Breast epithelium (tissue), 4 donors: ENCODE measurements around the gene SMIM10L2A. TPM values are rescaled to one million over a fixed set of nuclear protein-coding genes. Genes with fewer than 3 reads are reported as not detected.
"Not testable (repeated sequence)": the region's sequence is repeated elsewhere in the genome, so short reads cannot be mapped to it uniquely, and the experiment has no call there.

Experiments
- DNase-seq, 2 donors: peaks; one replicate each; pipeline ENCODE4 v3.0.0-alpha.2; 2019; ENCODE audit warnings: low spot score in 2 of 2
- H3K27ac ChIP-seq, 2 donors: fragments of 200-600 bp; sonication (generic) in 1 of 2; one replicate each; pipeline ENCODE4 v1.5.1; 2016 to 2019; ENCODE audit warnings: mild to moderate bottlenecking in 1 of 2
- H3K27me3 ChIP-seq, 2 donors: fragments of 200-600 bp; sonication (generic) in 1 of 2; one replicate each; pipeline versions ENCODE4 v1.5.1 to v1.6.0; 2017 to 2019; ENCODE audit warnings: control low read depth in 1 of 2, mild to moderate bottlenecking in 1 of 2
- H3K36me3 ChIP-seq: fragments of 200-600 bp; one replicate; pipeline ENCODE4 v1.5.1; 2019
- H3K4me1 ChIP-seq, 2 donors: fragments of 200-600 bp; sonication (generic); one replicate each; pipeline ENCODE4 v1.5.1; 2016 to 2019; ENCODE audit warnings: control low read depth in 1 of 2
- H3K4me3 ChIP-seq, 3 donors: fragments of 200-600 bp; sonication (generic); 1 replicate in 2 of 3; 2 replicates in 1 of 3; pipeline ENCODE4 v1.5.1; 2016 to 2019; ENCODE audit warnings: mild to moderate bottlenecking in 3 of 3, moderate library complexity in 2 of 3
- H3K9me3 ChIP-seq, 2 donors: fragments of 200-600 bp; sonication (generic) in 1 of 2; one replicate each; pipeline ENCODE4 v1.5.1; 2016 to 2019; ENCODE audit warnings: control low read depth in 1 of 2
- POLR2A ChIP-seq: fragments of 450-650 bp; IDR thresholded peaks from one replicate; pipeline ENCODE4 v1.6.1; 2016; ENCODE audit warnings: antibody characterized with exemption, mild to moderate bottlenecking, moderate library complexity
- POLR2AphosphoS5 ChIP-seq, 3 donors: sonication (generic); formaldehyde crosslinking; IDR thresholded peaks; one replicate each; pipeline ENCODE4 v1.6.1; 2017; ENCODE audit warnings: antibody characterized with exemption in 3 of 3
- intact Hi-C: fragments of 100-400 bp; cut with DNase I; formaldehyde crosslinking; loops from one replicate; pipeline ENCODE4 v1.15.1; 2023; ENCODE audit warnings: low total_unique reads
- total RNA-seq, 3 donors: library from RNA; depleted of rRNA; stranded (reverse); fragments of >200 nt; gene quantifications; one replicate each; pipeline ENCODE4 v1.1.0, GENCODE V29; 2016
- TF ChIP-seq, protein P1 (sequence below), 3 donors: fragments of 450-650 bp; IDR thresholded peaks; one replicate each; pipeline ENCODE4 v1.5.1; 2016 to 2017; ENCODE audit warnings: antibody characterized with exemption in 3 of 3, mild to moderate bottlenecking in 3 of 3, moderate library complexity in 3 of 3

SMIM10L2A gene
- total RNA-seq, 3 donors from 2014 or later: 1.1 to 2.0 (median 1.3) TPM

DNA sequence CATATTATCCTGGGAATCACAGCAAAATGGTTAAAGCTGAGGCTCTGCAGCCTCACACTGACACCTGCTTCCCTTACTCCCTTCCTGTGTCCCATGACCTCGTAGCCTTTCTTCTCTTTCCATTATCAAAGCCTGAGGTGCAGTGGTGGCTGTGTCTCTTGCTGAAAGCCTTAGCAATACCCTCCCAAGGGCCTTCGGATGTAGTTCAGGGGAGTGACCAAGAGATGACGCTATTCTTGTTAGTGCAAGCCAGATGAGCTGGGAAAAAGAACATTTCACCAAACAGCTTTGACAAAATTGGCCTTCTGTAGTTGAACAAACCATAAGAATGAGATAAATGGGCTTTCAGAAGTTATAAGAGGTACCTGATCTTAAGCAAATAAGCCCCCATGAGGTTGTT is 31.6 kb downstream of the SMIM10L2A start:
- H3K9me3 ChIP-seq: peaks cover 0 to 20% of the 10 kb centered on the region in 2 donors
- H3K4me3 ChIP-seq: no peak overlapping the region
- TF ChIP-seq, protein P1, sequence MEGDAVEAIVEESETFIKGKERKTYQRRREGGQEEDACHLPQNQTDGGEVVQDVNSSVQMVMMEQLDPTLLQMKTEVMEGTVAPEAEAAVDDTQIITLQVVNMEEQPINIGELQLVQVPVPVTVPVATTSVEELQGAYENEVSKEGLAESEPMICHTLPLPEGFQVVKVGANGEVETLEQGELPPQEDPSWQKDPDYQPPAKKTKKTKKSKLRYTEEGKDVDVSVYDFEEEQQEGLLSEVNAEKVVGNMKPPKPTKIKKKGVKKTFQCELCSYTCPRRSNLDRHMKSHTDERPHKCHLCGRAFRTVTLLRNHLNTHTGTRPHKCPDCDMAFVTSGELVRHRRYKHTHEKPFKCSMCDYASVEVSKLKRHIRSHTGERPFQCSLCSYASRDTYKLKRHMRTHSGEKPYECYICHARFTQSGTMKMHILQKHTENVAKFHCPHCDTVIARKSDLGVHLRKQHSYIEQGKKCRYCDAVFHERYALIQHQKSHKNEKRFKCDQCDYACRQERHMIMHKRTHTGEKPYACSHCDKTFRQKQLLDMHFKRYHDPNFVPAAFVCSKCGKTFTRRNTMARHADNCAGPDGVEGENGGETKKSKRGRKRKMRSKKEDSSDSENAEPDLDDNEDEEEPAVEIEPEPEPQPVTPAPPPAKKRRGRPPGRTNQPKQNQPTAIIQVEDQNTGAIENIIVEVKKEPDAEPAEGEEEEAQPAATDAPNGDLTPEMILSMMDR (IDR thresholded peaks at IDR 0.05): no peak
- TF ChIP-seq POLR2A: no peak
- no peak for TF ChIP-seq POLR2AphosphoS5 (IDR thresholded peaks at IDR 0.05)
- no peak overlapping the region for H3K27ac ChIP-seq
- no peaks in the 10 kb centered on the region for H3K4me1 ChIP-seq
- DNase-seq: no peak
- peaks cover 0 to 42% of the 10 kb centered on the region in 2 donors for H3K27me3 ChIP-seq
- H3K36me3 ChIP-seq: no peaks in the 10 kb centered on the region
- intact Hi-C loops: no loop called here

DNA sequence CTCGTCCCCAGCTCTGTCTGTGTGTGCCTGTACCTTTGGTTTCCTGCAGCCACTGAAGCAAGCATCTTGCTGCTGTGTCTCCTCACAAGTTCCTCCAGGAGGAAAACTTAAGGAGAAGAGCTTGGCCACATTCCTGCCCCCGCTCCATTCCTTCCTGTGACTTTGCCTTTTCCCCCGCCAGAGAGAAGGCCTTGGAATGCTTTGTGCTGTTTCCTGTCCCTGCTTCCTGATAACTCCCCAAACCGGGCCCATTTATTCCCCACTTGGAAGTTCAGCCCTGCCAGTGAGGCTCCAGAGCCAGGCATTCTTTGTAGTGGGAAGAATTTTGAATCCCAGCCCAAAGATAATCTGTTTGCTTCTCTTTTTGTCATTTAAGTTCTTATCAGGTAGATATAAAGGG is 33.1 kb downstream of the SMIM10L2A start:
- intact Hi-C loops: no loop called here
- H3K4me3 ChIP-seq: no peak overlapping the region
- H3K4me1 ChIP-seq: no peaks in the 10 kb centered on the region
- H3K9me3 ChIP-seq: peaks cover 0 to 22% of the 10 kb centered on the region in 2 donors
- H3K36me3 ChIP-seq: no peaks in the 10 kb centered on the region
- DNase-seq: no peak
- H3K27me3 ChIP-seq: peaks cover 0 to 39% of the 10 kb centered on the region in 2 donors
- TF ChIP-seq, protein P1 (IDR thresholded peaks at IDR 0.05): no peak
- no peak for TF ChIP-seq POLR2A
- H3K27ac ChIP-seq: no peak overlapping the region

DNA sequence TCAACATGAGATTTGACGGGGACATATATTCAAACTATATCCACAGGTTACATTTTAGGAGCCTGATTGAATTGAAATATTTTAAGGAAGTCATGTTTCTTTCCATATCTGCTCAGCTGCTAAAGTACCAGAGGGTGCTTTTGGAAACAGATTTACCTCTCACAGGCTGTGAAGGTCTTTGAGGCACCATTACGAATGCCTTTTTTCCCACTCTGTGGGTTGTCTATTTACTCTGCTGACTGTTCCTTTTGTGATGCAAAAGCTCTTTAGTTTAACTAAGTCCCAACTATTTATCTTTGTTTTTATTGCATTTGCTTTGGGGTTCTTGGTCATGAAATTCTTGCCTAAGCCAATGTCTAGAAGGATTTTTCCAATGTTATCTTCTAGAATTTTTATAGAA is 40.0 kb downstream of the SMIM10L2A start:
- peaks cover 0 to 33% of the 10 kb centered on the region in 2 donors for H3K27me3 ChIP-seq
- intact Hi-C loops, H3K4me1 ChIP-seq, DNase-seq, H3K4me3 ChIP-seq, H3K27ac ChIP-seq, H3K36me3 ChIP-seq: not testable (repeated sequence)
- H3K9me3 ChIP-seq: peaks cover 0 to 18% of the 10 kb centered on the region in 2 donors

DNA sequence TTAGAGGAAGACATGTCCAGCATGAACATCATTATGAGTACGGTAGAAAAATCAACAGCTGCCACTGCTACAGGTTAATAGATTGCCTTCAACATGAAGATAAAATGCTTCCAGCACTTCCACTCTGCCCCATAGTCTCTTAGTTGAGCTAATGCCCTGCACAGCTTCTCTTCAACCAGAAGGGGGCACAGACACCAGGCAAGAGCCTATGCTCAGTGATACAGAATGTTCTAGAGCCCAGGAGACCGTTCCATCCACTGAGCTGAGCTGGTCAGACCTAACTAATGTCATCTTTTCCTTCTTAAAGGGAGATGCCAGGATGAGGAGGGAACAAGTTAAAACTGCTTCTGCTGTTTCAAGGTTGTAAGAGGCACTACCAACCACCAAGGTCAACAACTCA is 42.2 kb downstream of the SMIM10L2A start:
- H3K36me3 ChIP-seq: no peaks in the 10 kb centered on the region
- no peak for TF ChIP-seq POLR2A
- no peaks in the 10 kb centered on the region for H3K9me3 ChIP-seq
- no peak for DNase-seq
- no peak overlapping the region for H3K4me3 ChIP-seq
- peaks cover 0 to 29% of the 10 kb centered on the region in 2 donors for H3K27me3 ChIP-seq
- intact Hi-C loops: no loop called here
- H3K27ac ChIP-seq: no peak overlapping the region
- H3K4me1 ChIP-seq: no peaks in the 10 kb centered on the region

DNA sequence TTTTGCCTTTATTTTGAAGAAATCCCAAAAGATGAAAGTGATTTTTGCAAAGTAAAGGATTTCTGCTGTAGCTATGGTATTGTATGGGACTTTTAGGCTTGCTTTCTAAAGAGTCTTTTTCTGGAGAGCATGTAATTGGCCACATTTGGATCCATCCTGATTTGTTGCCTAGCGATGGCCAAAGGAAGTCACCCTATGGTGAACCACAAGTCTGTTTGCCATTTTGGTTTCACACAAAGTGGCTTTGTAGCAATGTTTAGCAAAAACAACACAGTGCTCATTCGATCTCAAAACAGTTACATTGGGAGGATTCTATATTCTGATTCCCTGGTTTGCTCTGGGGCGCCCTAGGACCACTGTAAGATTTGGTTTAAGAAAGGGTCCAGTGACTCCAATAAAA is 54.6 kb downstream of the SMIM10L2A start:
- intact Hi-C loops: no loop called here
- H3K36me3 ChIP-seq: no peaks in the 10 kb centered on the region
- no peak overlapping the region for H3K4me3 ChIP-seq
- peaks cover 0 to 46% of the 10 kb centered on the region in 2 donors for H3K27me3 ChIP-seq
- no peak for DNase-seq
- H3K9me3 ChIP-seq: no peaks in the 10 kb centered on the region
- TF ChIP-seq POLR2A (no peak), POLR2AphosphoS5 (IDR thresholded peaks at IDR 0.05) (no peak)
- TF ChIP-seq, protein P1 (IDR thresholded peaks at IDR 0.05): no peak
- no peak overlapping the region for H3K27ac ChIP-seq
- no peaks in the 10 kb centered on the region for H3K4me1 ChIP-seq

DNA sequence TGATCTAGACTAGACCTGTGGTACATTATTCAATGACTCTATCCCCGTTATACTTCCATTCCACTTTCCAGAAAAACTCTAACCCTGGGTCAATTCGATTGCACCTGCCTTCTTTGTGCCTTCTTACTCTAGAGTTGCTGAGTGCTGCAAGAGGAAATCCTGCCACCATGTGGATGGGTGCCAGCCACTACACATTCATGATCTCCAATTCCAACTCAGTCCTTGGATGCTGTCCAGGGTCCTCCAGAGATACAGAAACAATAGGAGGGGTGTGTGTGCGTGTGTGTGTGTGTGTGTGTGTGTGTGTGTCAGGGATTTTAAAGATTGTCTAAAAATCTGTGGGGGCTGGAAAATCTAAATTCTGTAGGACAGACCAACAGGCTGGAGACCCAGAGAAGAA is 55.8 kb downstream of the SMIM10L2A start:
- Histone ChIP-seq H3K4me3 (no peak overlapping the region), H3K27ac (no peak overlapping the region), H3K9me3 (no peaks in the 10 kb centered on the region), H3K36me3 (no peaks in the 10 kb centered on the region), H3K27me3 (peaks cover 0 to 37% of the 10 kb centered on the region in 2 donors), H3K4me1 (no peaks in the 10 kb centered on the region)
- no peak for TF ChIP-seq POLR2A
- TF ChIP-seq POLR2AphosphoS5 (IDR thresholded peaks at IDR 0.05): no peak
- TF ChIP-seq, protein P1 (IDR thresholded peaks at IDR 0.05): peak in 1 of 3 donors; percentile 17
- peak; percentile 41 to 60 for DNase-seq
- intact Hi-C loops: no loop called here

Other genes with a start within 250 kb of the SMIM10L2A start
- gene ETDA, start 169.9 kb upstream of the SMIM10L2A start, total RNA-seq: not detected
- not detected for gene ETDC, start 112.5 kb upstream of the SMIM10L2A start, total RNA-seq
- gene ZNF75D, start 77.8 kb upstream of the SMIM10L2A start, total RNA-seq: 10 to 100 TPM; 10.4 to 13.6 (median 10.5) TPM
- gene ZNF449, start 77.1 kb upstream of the SMIM10L2A start, total RNA-seq: 10 to 100 TPM in 1 of 3 donors, 1 to 10 TPM in 2; 5.1 to 10.4 (median 9.5) TPM
- 10 to 100 TPM in 2 of 3 donors, 1 to 10 TPM in 1; 7.7 to 23.4 (median 12.5) TPM for gene INTS6L, start 98.7 kb downstream of the SMIM10L2A start, total RNA-seq